Calu3 (cell line): ENCODE data around the gene COL4A6. TPM values are rescaled to one million over a fixed set of nuclear protein-coding genes. Genes with fewer than 3 reads are reported as not detected.
A peak's percentile ranks its signal among the peaks of the same experiment; 100 is the strongest.

Experiments used
- BruUV-seq: library from RNA; stranded (reverse); fragments of 400-500 nt; replicated peaks from 2 replicates; lab custom pipeline; 2021; lab: Mats Ljungman, UMichigan
- CTCF ChIA-PET: fragments of 300-600 bp; sonication (Branson Sonifier 250); formaldehyde crosslinking; loops from one replicate; lab custom pipeline; 2022; ENCODE audit warnings: antibody characterized with exemption; lab: Charles Lee
- DNase-seq: peaks from one replicate; pipeline ENCODE4 v3.0.0; 2022
- H3K27ac Mint-ChIP-seq: one replicate; pipeline ENCODE4 v1.8.0; 2022; ENCODE audit warnings: mixed read lengths; ENCODE audit not compliant: unreplicated experiment
- H3K27me3 Mint-ChIP-seq: one replicate; pipeline ENCODE4 v1.8.0; 2022; ENCODE audit warnings: mixed read lengths; ENCODE audit not compliant: unreplicated experiment
- H3K36me3 Mint-ChIP-seq: one replicate; pipeline ENCODE4 v1.8.0; 2022; ENCODE audit warnings: mild to moderate bottlenecking, moderate library complexity, mixed read lengths; ENCODE audit not compliant: insufficient read depth, unreplicated experiment
- H3K4me1 Mint-ChIP-seq: one replicate; pipeline ENCODE4 v1.8.0; 2022; ENCODE audit warnings: mild to moderate bottlenecking, low read depth, mixed read lengths; ENCODE audit not compliant: unreplicated experiment
- H3K4me3 Mint-ChIP-seq: one replicate; pipeline ENCODE4 v1.8.0; 2022; ENCODE audit warnings: mild to moderate bottlenecking, low read depth, moderate library complexity, mixed read lengths; ENCODE audit not compliant: unreplicated experiment
- H3K9me3 Mint-ChIP-seq: one replicate; pipeline ENCODE4 v1.8.0; 2022; ENCODE audit warnings: low read depth, mixed read lengths; ENCODE audit not compliant: unreplicated experiment
- intact Hi-C: fragments of 100-400 bp; cut with micrococcal nuclease; formaldehyde crosslinking; loops from one replicate; pipeline ENCODE4 v1.10.0; 2022; ENCODE audit not compliant: unreplicated experiment
- total RNA-seq: library from RNA; stranded (reverse); gene quantifications from 2 replicates; pipeline ENCODE4 v1.2.3, GENCODE V29; 2022
- TF ChIP-seq, protein P1 (sequence below): fragments of 200-600 bp; IDR thresholded peaks from one replicate; pipeline ENCODE4 v1.8.0; 2022; ENCODE audit warnings: antibody characterized with exemption; ENCODE audit not compliant: unreplicated experiment

Gene COL4A6
- total RNA-seq, 1 experiment from 2014 or later, result 0.31 TPM

DNA sequence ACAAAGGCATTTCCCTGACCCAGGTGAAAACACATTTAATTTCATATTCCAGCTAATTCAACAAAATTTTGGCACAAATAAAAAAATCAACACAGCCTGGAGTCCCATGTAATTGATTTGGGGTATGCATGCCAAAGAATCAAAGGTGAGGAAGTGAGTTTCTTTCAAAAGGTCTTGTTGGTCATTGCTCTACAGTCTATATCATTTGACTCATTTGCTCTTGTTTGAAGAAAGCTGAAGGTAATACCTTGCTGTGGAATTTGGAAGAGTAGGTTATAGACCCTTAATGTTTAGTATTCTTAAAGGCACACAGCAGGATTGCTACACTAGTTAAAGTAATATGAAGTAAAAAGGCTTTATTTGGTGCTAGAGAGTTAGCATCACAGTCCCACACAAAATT lies 25.4 kb downstream of the COL4A6 start:
- no peak for DNase-seq
- H3K4me1 Mint-ChIP-seq, result no peaks in the 10 kb centered on the region
- H3K4me3 Mint-ChIP-seq, result no peak overlapping the region
- H3K36me3 Mint-ChIP-seq, result no peaks in the 10 kb centered on the region
- H3K9me3 Mint-ChIP-seq, result no peaks in the 10 kb centered on the region
- intact Hi-C loops, result no loop called here
- H3K27me3 Mint-ChIP-seq, result no peaks in the 10 kb centered on the region
- no TSS peak for BruUV-seq
- TF ChIP-seq, protein P1, sequence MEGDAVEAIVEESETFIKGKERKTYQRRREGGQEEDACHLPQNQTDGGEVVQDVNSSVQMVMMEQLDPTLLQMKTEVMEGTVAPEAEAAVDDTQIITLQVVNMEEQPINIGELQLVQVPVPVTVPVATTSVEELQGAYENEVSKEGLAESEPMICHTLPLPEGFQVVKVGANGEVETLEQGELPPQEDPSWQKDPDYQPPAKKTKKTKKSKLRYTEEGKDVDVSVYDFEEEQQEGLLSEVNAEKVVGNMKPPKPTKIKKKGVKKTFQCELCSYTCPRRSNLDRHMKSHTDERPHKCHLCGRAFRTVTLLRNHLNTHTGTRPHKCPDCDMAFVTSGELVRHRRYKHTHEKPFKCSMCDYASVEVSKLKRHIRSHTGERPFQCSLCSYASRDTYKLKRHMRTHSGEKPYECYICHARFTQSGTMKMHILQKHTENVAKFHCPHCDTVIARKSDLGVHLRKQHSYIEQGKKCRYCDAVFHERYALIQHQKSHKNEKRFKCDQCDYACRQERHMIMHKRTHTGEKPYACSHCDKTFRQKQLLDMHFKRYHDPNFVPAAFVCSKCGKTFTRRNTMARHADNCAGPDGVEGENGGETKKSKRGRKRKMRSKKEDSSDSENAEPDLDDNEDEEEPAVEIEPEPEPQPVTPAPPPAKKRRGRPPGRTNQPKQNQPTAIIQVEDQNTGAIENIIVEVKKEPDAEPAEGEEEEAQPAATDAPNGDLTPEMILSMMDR, result no peak
- no peak overlapping the region for H3K27ac Mint-ChIP-seq
- CTCF ChIA-PET, result interaction anchor here (0.6 kb wide), 1 partner anchor 12 kb away, joined by 4 read pairs; no protein-coding TSS in a partner anchor

DNA sequence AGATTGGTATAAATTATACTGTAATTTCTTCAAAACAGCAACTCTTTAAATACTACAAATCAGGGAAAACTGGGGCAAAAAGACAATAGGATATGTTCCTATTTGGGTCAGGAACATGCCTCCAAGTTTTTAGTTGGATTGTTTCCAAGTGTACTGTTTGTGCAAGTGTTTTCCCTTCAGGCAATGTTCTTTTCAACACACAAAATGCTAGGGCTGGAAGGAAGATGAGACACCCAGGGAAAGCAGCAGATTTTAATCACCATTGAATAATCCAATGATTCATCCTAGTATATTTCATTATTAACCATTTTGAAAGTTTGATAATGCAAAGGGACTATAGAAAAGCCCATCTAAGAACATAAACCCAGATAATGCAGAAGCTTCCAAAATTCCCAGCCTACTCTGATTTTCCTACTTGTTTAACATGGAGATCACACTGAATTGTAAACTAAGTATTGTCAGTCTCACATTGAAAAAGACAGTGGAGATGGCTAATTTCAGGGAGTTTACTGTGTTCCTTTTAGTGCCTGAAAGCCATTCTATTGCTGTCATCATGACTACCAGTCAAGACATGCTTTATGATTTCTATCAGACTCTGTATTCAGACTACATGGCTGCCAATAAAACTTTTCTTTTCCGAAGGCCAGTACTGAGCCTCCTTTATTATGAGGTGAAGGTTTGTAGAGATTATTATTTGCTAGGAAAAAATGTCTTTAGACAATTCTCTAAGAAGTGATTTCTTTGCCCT lies 38.6 kb downstream of the COL4A6 start:
- H3K27ac Mint-ChIP-seq, result no peak overlapping the region
- CTCF ChIA-PET, result no interaction called here

DNA sequence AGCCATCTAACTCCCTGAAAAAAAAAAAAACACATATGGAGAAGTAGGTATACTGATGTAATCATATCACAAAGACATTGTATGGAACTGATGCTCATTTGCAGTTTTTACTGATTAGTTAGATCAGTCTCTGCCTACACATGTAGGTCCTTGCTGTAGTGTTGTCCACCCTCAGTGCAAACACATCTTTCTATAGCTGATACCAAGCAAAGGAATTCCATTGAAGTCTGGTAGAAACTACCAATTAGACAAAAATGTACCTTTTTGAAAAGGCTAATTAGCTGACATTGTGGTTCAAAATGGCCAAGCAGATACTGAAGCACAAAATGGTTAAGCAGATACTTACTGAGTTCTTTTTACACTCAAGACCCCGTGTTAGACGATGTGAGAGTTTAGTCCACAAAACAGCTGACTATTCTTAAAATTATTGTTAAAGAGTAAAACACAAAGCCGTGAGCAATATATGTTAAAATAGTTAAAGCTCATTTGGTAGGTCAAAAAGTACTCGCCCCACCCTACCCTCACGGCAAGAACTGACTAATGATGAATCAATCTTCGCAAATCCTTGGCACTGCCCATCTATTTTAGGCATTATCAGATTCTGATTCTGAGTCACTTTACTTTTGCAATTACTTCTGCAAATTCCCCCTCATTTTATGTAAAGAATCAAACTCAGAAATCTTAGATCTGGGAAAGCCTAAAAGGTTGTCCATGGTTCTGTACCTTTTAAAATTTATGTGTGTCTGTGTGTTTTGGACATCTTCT lies 40.4 kb downstream of the COL4A6 start:
- no peak overlapping the region for H3K4me3 Mint-ChIP-seq
- peaks cover 35% of the 10 kb centered on the region for H3K4me1 Mint-ChIP-seq
- no peaks in the 10 kb centered on the region for H3K9me3 Mint-ChIP-seq
- H3K27ac Mint-ChIP-seq, result no peak overlapping the region
- TSS peak; percentile 55 for BruUV-seq
- H3K27me3 Mint-ChIP-seq, result no peaks in the 10 kb centered on the region
- intact Hi-C loops, result loop anchor here (5.0 kb wide), 1 partner anchor 44 kb away; no protein-coding TSS in a partner anchor
- TF ChIP-seq, protein P1, result no peak
- CTCF ChIA-PET, result no interaction called here
- no peaks in the 10 kb centered on the region for H3K36me3 Mint-ChIP-seq
- DNase-seq, result peak; percentile 1

More for the DNA sequence above, 38.6 kb downstream of the COL4A6 start:
- Mint-ChIP-seq H3K4me1 (peaks cover 35% of the 10 kb centered on the region), H3K4me3 (no peak overlapping the region), H3K36me3 (no peaks in the 10 kb centered on the region), H3K9me3 (no peaks in the 10 kb centered on the region), H3K27me3 (no peaks in the 10 kb centered on the region)
- no peak for DNase-seq
- TF ChIP-seq, protein P1, result no peak
- BruUV-seq, result no TSS peak
- intact Hi-C loops, result loop anchor here (5.0 kb wide), 1 partner anchor 43 kb away; no protein-coding TSS in a partner anchor

DNA sequence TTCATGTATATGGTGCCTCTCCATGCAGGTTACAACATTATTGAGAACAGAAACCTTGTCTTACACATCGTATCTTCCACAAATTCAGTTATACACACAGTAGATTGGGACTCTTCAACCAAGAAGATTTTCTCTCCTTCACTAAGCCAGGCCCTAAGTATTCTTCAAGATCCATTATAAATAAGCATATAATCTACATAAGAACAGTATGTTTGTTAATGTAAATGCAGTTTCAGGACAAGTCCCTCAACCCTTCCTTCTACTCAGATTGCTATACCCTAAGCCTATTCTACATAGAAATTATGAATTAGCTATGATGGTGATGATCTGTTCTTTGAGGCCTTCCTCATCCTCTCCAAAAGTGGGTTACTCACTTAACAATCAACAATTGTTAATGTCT lies 41.2 kb downstream of the COL4A6 start:
- DNase-seq, result no peak
- CTCF ChIA-PET, result interaction anchor here (0.6 kb wide), 1 partner anchor 26 kb away, joined by 4 read pairs; no protein-coding TSS in a partner anchor
- Mint-ChIP-seq H3K9me3 (no peaks in the 10 kb centered on the region), H3K27ac (peak overlapping the region; percentile 41), H3K36me3 (no peaks in the 10 kb centered on the region), H3K4me1 (peaks cover 35% of the 10 kb centered on the region), H3K27me3 (no peaks in the 10 kb centered on the region), H3K4me3 (no peak overlapping the region)
- intact Hi-C loops, result loop anchor here (5.0 kb wide), 1 partner anchor 45 kb away; no protein-coding TSS in a partner anchor
- TF ChIP-seq, protein P1, result no peak
- BruUV-seq, result no TSS peak
